Measurements from ENCODE around the gene NCSTN. TPM values are rescaled to one million over a fixed set of nuclear protein-coding genes. Genes with fewer than 3 reads are reported as not detected.

Gene NCSTN
- total RNA-seq, 1 donor from 2014 or later = 142 TPM

- H3K4me1 Mint-ChIP-seq (ENCODE audit: low read depth) = peaks cover 25% of the 10 kb centered on the region
- peaks cover 3% of the 10 kb centered on the region for H3K36me3 Mint-ChIP-seq (ENCODE audit: insufficient read depth)
- no peak for DNase-seq (ENCODE audit: low spot score, unreplicated experiment)
- H3K27me3 Mint-ChIP-seq = no peaks in the 10 kb centered on the region
- no peaks in the 10 kb centered on the region for H3K9me3 Mint-ChIP-seq (ENCODE audit: low read depth)
- no peak for TF ChIP-seq CTCF (IDR thresholded peaks at IDR 0.05; ENCODE audit: unreplicated experiment)
- H3K27ac Mint-ChIP-seq = peak overlapping the region; percentile 41
- H3K4me3 Mint-ChIP-seq (ENCODE audit: low read depth) = peak overlapping the region; percentile 99
Measured at GRCh38 chr1:160344936-160345335, 1.8 kb downstream of the NCSTN start.

GRCh38 chr1:160346463-160346862 lies 3.3 kb downstream of the NCSTN start:
- no peak for DNase-seq (ENCODE audit: low spot score, unreplicated experiment)
- H3K27ac Mint-ChIP-seq = no peak overlapping the region
- H3K27me3 Mint-ChIP-seq = no peaks in the 10 kb centered on the region
- no peak overlapping the region for H3K4me3 Mint-ChIP-seq (ENCODE audit: low read depth)
- no peaks in the 10 kb centered on the region for H3K9me3 Mint-ChIP-seq (ENCODE audit: low read depth)
- H3K36me3 Mint-ChIP-seq (ENCODE audit: insufficient read depth) = peaks cover 11% of the 10 kb centered on the region
- no peak for TF ChIP-seq CTCF (IDR thresholded peaks at IDR 0.05; ENCODE audit: unreplicated experiment)
- peaks cover 18% of the 10 kb centered on the region for H3K4me1 Mint-ChIP-seq (ENCODE audit: low read depth)

- Mint-ChIP-seq H3K36me3 (ENCODE audit: insufficient read depth) (peaks cover 11% of the 10 kb centered on the region), H3K27ac (no peak overlapping the region), H3K27me3 (no peaks in the 10 kb centered on the region), H3K9me3 (ENCODE audit: low read depth) (no peaks in the 10 kb centered on the region), H3K4me1 (ENCODE audit: low read depth) (peaks cover 14% of the 10 kb centered on the region), H3K4me3 (ENCODE audit: low read depth) (no peak overlapping the region)
- TF ChIP-seq CTCF (IDR thresholded peaks at IDR 0.05; ENCODE audit: unreplicated experiment) = no peak
- no peak for DNase-seq (ENCODE audit: low spot score, unreplicated experiment)
Measured at GRCh38 chr1:160346958-160347357, 3.8 kb downstream of the NCSTN start.

GRCh38 chr1:160351629-160352028 lies 8.4 kb downstream of the NCSTN start:
- Mint-ChIP-seq H3K27me3 (no peaks in the 10 kb centered on the region), H3K9me3 (ENCODE audit: low read depth) (no peaks in the 10 kb centered on the region), H3K36me3 (ENCODE audit: insufficient read depth) (peaks cover 21% of the 10 kb centered on the region), H3K4me3 (ENCODE audit: low read depth) (no peak overlapping the region), H3K4me1 (ENCODE audit: low read depth) (no peaks in the 10 kb centered on the region), H3K27ac (no peak overlapping the region)
- DNase-seq (ENCODE audit: low spot score, unreplicated experiment) = no peak
- TF ChIP-seq CTCF (IDR thresholded peaks at IDR 0.05; ENCODE audit: unreplicated experiment) = no peak

GRCh38 chr1:160352555-160352954 lies 9.4 kb downstream of the NCSTN start:
- no peaks in the 10 kb centered on the region for H3K4me1 Mint-ChIP-seq (ENCODE audit: low read depth)
- no peak for TF ChIP-seq CTCF (IDR thresholded peaks at IDR 0.05; ENCODE audit: unreplicated experiment)
- DNase-seq (ENCODE audit: low spot score, unreplicated experiment) = no peak
- peaks cover 24% of the 10 kb centered on the region for H3K36me3 Mint-ChIP-seq (ENCODE audit: insufficient read depth)
- no peak overlapping the region for H3K27ac Mint-ChIP-seq
- no peak overlapping the region for H3K4me3 Mint-ChIP-seq (ENCODE audit: low read depth)
- no peaks in the 10 kb centered on the region for H3K9me3 Mint-ChIP-seq (ENCODE audit: low read depth)
- no peaks in the 10 kb centered on the region for H3K27me3 Mint-ChIP-seq

Measured in progenitor cell of endocrine pancreas (in vitro differentiated cells).